Measurements from ENCODE around the gene FAM217B.

- TF ChIP-seq CTCF (IDR thresholded peaks at IDR 0.05; ENCODE audit: control extremely low read depth in 1 of 3, insufficient read depth in 1 of 3, low read depth in 1 of 3, low read length in 3 of 3) (no peak), POLR2AphosphoS5 (IDR thresholded peaks at IDR 0.05; ENCODE audit: low read depth, low read length) (no peak), SP1 (IDR thresholded peaks at IDR 0.05; ENCODE audit: low read depth, low read length) (no peak), USF2 (IDR thresholded peaks at IDR 0.05; ENCODE audit: low read length) (no peak)
These were observed 31.2 kb downstream of the FAM217B start for GRCh38 chr20:59971428-59971827.

All from H1 (cell line).